NCI-H524 treated with DMSO at 0.1 percent for 48 hours (cell line): Measurements from ENCODE around the gene P4HA2.

Experiments used
- DNase-seq: peaks from one replicate; lab custom pipeline; 2025; lab: John Stamatoyannopoulos, UW

Gene P4HA2

DNA sequence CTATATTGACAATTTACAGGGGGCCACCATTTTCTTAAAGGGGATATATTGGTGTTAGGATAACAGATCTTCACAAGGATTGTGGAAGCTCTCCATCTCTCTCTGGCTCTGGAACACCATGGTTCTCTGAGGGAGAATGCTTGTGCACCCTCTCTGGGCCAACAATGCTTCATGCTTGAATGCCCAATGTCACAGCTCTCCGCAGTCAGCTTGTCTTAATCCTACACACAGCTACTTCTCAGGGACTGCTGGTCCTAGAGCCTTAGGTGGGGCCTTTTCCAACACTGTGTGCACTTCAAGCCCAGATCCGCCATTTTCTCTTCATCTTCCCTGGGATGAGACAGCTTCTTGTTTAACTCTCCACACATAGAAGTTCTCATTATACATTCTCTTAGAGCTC, 22.9 kb upstream of the P4HA2 start:
- DNase-seq: no peak

DNA sequence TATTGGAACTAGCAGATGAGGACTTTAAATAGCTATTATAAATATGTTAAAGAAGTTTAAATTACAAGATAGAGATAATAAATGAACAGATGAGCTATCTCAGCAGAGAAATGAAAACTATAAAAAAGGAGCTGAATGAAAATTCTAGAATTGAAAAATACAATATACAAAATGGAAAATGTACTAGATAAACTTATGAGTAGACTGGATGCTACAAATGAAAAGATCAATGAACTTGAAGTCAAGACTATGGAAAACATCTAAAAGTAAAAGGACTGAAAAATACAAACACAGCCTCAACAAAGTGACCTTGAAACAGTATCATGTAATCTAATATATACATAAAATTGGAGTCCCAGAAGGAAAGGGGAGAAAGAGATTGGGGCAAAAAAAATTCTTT, 19.2 kb upstream of the P4HA2 start:
- DNase-seq: no peak

DNA sequence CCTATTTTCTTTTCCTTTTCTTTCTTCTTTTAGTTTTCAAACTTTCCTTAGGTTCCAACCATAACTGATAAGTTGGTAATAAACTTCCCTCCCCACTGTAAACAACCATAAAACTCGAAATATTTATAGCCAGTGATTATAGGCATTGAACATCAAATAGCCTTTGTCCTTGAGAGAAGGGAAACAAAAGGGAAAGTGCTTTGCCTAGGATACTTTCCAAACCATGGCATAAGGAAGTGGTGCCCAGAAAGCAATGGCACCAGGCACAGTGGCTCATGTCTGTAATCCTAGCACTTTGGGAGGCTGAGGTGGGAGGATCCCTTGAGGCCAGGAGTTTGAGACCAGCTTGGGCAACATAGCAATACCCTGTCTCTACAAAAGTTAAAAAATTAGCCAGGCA, 17.9 kb upstream of the P4HA2 start:
- no peak for DNase-seq

DNA sequence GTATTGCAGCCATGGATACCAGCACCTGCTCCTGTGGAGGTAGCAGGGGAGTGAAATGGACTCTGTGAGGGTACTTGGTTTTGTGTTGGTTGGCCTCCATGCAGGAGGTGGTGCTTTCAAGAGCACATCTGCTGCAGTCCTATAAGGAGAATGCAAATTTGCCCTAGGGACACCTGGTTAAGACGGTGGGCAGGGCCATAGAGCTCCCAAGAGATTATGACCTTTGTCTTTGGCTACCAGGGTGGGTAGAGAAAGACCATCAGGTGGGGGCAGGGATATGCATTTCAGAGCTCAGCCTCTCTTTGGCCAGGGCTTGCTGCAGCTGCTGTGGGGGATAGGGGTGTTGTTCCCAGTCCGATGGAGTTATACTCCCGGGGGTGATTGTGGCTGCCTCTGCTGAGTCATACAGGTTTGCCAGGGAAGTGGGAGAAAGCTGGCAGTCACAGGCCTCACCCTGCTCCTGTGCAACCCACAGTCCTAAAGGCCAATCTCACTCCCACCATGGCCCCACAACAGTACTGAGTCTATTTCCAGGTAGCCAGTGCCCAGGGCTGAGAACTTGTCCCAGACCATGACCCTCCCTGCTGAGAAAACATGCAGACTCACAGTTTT, 15.8 kb upstream of the P4HA2 start:
- DNase-seq: no peak

DNA sequence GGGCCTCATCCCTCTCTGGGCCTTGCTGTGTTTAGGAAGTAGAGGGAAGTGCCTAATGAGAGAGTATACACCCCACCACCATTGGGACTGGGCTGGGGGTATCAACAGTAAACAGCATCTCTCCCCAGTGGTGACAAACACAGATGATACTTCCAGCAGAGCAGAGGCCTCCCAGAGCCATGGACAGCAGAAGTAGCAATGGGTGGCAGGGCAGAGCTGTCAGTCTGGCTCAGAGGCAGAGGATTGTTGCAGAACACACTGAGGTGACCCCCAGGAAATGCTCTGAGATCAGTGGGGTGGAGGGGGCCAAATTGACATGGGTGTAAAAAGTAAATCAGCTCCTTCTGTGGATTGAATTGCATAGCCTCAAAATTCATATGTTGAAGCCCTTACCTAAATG, 12.1 kb upstream of the P4HA2 start:
- no peak for DNase-seq

DNA sequence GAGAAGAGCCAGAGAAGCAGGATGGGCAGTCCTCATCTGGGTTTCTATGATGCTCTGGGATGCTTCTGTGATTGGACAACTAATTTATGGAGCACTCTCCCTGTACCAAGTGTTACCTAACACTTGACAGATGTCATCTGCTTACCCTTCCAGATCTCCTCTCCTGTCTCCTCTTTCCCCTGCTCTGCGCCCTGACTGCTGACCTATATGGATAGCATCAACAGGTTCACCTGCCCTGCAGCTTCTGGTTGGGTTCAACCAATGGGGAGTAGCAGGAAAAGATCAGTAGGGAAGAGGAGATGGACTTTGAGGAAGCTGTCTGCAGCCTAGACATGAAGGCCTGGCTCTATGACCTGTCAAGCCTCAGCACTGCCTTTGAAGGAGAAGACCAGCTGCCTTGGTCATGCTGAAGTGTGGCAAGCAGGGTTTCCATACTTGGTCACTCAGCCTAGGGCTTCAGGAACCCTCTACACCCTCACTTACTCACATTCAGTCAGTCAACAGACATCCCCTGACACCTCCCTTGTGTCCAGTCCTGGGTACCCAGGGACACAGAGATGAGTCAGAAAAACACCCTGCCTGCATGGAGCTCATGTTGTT, 11.3 kb upstream of the P4HA2 start:
- DNase-seq: no peak

DNA sequence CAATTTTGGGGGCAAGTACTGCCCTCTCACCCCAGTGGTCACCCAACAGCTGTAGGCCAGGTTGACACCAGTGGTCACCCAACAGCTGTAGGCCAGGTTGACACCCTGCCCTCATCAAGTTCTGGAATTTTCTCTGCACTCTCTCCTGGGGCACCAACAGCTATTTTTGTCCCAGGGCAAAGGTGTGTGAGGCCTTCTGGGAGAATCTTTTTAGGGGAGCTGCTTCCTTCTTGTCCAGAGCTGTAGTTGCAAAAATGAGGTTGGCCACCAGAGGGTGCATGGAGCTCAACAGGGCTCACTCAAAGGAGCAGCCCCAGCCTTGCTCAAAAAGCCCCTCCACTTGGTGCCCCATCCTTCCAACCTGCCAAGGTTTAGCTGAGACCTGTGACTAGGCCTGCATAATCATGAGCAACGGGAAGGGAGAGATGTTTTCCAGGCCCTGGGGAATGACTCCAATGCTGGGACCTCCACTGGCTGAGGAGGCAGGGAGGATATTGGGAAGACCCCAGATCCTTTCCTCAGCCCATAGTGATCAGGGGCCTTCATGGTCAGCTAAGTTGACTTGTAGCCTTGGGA, 10.6 kb upstream of the P4HA2 start:
- no peak for DNase-seq

DNA sequence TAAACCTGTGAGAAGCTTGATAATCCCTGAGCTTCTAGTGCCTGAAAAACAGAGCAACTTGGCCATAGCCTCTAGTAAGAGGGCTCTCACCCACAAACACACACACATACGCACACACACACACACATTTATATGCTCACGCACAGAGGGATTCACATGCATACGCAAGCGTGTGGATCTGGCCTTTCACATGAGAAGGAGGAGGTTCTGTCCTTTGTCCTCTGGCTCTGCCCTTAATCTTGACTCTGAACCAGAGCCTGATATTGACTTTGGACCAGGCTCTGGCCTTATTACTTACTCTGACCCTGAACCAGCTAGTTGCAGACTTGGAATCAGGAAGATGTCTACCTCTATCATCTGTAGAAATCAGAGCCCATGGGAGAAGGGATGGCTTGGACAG, 10.0 kb upstream of the P4HA2 start:
- no peak for DNase-seq

DNA sequence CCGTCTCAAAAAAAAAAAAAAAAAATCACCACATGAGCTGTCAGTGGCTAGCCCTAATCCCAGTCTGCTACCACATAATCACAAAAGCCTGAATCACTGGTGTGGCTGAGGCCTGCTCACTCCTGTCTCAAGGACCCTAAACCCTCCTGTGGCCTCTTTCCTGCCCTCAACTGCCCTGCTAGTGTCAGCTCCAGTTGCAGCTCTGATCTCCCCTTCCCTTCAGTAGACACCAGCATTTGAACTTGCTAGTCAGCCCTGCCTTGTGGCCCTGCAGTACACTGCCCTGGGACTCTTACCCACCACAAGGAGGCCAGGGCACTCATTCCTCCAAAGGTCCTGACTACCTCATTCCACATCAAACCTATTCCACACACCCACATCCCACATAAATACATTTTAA, 9.5 kb upstream of the P4HA2 start:
- no peak for DNase-seq

DNA sequence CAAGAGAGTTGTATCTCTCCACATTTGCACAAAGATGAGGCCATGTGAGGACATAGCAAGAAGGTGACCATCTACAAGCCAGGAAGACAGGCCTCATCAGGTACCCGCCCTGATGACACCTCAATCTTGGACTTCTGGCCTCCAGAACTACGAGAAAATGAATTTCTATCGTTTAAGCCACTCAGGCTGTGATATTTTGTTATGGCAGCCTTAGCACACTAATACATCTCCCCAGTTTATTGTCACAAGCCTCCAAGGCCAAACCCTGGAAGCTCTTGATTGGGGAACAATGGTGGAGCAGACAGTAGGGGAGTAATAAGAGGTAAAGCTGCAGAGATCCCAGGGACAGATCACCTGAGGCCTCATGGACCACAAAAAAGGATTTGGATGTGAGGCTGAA, 7.7 kb upstream of the P4HA2 start:
- DNase-seq: no peak

DNA sequence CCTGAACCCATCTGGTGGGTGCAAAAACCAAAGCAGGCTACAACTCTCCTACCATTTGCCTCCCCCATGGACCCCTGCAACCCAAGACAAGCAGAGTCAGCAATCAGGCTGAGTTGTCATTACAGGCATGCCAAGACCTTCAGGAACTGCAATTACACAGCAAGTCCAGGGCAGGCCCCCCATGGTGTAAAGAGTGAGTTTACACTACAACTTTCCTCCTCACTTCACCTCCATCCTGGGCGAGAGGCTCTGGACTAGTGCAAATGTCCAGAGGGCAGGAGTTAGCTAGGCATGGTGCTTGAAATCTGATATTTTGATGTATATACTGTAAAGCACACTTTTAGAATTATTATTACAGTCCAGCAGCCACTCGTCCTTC, 7.0 kb upstream of the P4HA2 start:
- no peak for DNase-seq

DNA sequence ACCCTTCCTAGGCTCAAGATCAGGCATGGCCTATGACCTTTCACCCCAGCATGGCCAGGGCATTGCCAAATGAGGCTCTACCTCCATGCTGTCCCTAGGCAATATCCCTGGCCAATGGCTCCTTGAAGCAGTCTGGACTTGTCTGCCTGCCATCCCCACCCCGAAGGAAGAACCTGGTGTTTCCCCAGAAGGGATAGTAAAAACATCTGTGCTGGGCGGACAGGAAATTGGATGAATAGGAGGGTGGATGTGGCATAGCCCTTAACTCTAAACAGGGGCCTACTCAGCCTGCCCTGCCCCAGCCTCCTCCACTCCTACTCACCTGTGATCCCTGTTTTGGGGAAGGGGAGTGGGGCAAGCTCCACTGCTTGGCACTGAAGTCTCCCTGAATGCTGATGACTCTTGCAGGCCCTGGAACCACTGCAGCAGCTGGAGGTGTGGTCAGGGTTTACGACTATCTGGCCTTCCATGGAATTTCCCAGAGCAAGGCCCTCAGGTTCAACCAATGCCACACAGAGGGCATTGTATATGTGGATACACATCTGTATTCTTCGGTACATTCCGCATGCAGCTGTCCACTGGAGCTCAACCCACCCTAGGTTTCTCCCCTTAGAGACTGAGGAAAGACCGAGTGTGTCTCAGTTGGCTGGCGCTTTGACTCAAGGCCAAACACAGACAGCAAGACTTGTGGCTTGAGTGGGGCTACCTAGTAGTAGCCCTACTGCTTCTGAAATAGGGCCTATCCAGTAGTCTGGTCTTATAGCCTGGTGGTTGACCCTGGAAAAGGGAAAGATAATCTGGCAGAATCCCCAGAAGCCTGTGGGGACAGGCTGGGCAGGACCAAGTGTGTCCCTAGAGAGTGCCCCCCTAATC, 6.4 kb upstream of the P4HA2 start:
- DNase-seq: no peak

DNA sequence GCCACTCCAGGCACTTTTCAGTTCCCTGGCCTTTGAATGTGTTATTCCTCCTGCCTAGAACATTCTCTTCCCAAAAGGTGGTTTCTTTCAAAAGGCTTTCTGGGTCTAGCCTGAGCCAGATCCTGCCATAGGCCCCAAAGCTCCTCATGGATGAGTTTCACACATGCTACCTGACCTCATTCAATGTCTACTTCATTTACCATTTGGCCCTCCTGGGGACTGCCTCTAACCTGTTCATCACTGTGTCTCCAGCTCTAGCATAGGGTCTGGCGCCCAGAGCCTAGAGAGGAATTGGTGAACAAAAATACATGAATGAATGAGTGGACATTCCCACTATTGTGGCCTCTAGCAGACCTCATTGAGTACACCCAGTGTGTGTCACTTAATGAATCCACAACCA, 5.4 kb upstream of the P4HA2 start:
- no peak for DNase-seq

DNA sequence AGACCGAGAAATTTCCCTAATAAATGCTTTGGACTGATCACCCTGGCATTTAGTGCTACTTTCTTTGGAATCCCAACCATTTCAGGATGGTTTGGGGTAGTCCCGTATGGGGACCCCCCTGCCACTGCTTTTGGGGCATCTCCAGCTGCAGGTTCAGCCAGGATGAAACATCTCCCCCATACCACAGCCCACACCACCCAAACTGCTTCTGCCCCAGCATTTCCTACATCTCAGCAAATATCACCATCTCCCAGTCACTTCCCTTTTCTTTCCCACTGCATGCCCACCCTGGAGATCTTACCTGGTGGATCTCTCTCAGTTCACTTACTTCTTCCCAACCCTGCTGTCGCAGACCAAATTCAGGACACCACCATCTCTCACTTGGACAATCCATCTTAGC, 4.8 kb upstream of the P4HA2 start:
- DNase-seq: no peak

DNA sequence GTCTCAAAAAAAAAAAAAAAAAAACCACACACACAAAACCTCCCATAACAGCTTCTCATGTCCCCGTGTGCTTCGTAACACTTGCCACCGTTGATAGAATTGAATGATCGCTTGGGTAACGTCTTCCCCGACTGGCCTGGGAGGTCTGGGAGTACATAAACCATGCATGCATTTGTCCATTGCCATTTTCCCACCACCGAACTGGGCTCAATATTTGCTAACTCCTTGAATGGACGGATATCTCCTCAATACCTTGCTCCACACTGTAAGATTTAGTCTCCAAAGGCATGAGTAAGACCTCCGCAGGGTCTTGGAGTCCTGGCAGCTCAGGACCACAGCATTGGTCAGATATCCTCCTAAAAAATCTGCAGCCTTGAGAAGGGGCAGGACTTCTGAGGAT, 3.2 kb upstream of the P4HA2 start:
- no peak for DNase-seq

DNA sequence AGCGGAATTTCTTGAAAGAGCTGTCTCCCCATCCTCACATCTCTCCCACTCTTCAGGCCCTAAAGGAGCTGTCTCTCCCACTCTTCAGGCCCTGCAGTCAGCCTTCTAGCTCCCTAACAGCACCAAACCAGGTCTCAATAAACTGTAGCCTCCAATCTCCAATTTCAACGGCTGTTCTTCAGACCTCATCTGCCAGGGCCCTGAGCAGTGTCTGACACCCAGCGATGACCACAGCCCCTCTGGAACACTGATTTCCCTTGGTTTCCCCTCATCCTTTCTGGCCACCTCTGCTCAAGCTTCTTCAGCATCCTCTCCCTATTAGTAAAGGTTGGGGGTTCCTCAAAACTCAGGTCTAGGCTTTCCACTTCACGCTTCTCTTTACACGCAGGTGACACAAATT, 1.6 kb upstream of the P4HA2 start:
- no peak for DNase-seq

DNA sequence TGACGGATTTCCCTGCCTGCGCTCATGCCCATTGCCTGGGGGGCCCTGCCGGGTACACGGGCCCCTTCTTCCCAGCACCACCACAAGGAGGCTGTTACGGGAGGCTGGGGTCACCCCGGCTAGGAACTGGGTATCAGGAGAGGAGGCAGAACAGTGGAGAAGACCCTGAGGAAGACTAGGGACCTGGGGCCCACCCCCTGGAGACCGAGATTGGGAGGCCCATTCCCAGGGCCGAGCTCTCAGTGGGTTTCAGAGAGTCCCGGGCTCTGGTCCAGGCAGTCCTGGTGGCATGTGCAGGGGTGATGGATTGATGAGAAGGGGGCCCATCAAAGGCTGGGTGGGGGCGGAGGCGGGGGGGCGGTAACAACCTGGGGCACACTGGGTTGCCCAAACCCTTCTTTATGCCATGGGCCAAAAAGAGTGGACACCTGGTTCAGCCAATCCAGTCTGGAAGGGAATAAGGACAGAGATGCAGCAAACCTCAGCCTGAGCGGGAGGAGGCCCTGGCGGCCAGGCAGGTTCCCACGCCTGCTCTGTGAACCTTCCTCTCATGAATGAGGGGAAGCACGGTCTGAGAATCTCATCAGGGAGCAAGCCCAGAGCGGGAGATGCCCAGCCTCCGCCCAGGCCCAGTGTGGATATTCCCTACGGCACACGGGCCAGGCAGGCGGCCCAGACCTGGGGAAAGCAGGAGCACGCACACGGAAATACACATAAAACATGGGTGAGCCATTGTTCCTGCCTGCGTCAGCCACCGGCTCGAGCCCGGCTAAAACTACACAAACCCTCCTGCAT, 785 bp upstream of the P4HA2 start:
- no peak for DNase-seq

DNA sequence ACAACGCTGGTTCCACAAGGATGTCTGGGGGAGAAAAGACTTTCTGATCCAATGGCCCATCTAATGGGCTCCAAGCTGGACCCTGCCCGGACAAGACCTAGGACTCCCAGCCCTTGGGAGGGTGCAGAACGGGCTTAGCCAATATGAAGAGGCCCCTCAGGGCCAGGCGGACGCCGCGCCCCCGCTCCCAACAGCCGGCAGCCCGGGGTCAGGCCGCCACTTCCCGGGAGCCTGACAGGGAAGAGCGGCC, 493 bp downstream of the P4HA2 start:
- no peak for DNase-seq

DNA sequence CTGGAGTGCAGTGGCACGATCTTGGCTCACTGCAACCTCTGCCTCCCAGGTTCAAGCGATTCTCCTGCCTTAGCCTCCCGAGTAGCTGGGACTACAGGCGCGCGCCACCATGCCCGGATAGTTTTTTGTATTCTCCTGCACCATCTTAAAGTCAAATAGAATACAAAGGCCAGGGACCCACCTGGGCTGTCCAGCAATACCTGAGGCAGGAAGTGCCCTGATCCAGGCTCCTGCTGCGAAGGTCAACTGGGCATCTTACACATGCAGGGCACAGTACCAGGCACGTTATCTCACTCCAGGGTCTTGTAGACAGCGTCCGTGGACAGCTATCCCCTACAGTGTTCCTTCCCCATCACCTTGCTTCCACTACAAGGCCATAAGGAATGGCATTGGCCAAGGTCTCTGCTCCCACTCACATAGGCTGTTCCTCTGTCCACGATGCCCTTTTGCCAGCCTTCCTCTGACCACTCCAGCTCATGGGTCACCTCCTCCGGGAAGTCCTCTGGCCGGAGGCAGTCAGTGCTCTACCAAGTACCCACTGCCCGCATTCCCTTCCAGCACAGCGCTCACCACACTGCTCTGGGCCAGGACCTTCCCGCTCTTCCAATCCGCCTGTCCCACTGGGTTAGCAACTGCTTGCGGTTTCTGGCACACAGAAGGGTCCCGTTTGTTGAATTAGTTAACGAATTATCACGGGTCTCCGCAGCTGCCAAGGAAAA, 978 bp downstream of the P4HA2 start:
- no peak for DNase-seq

DNA sequence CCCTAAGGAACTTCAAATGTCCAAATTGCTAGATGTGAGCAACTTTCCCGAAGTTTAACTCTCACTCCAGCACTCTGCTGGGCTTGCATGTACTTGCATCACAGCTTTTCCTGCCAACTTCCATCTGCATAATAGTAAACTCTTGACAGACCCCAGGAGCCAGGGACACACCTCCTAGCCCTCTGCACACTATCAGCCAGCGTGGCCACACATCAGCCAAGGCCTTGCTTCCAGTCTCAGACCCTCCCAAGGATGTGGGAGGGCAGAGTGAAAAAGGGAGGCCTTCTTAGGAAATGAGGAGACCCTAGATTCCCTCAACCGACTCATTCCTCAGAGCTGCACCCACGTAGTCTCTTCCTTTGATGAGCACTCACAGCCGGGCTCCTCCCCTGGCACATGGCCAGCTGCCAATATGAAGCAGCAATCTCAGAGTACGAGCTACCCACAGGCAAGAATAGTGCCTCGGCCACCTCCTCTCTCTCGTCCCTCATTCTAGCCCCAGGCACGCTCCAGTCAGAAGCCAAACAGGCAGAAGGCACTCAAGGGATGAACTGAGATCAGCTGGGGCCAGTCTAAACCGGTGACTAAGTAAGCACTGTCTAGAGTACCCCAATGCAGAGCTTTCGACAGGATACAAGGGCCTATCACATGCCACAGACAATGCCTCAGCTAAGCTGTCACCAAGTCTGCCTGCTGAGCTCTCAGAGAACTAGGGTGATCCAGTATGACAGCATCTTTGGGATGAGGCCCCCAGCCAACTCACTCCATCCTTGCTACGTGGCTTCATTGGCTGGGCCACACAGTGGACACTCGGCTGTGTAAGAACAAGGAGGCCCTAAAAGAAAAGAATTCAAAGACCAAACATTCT, 2.3 kb downstream of the P4HA2 start:
- peak; percentile 25 for DNase-seq

DNA sequence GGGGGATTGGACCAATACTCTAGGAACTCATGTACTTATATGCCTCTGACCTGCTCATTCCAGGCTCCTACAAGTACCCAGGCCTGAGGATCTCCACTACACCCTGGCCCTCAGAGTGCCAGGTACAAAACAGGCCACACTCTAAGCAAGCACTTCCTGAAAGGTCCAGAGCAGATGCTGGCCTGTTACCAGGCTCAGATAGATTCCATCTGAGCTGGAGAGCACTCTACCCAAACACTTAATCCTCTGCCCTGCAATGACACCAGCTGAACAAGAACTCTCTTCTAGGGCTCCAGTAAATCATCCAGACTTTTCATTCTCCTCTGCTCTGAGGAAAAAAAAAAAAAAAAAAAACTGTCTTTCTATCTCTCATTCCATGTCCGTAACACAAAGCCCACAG, 2.9 kb downstream of the P4HA2 start:
- DNase-seq: peak; percentile 4
